Stimulated activated CD4-positive, alpha-beta T cell treated with anti-CD3 and anti-CD28 coated beads, Interleukin-4, amount 100 ng/mL, for 4 hours (primary cell): Measurements from ENCODE around the gene CSF1.
"Not testable (repeated sequence)": the region's sequence is repeated elsewhere in the genome, so short reads cannot be mapped to it uniquely, and the experiment has no call there.

Experiments
- DNase-seq, 2 experiments: peaks; one replicate each; pipeline ENCODE4 v3.0.0-alpha.2; 2020

The CSF1 gene

GRCh38 chr1:109920391-109920790 is 9.7 kb downstream of the CSF1 start:
- not testable (repeated sequence) for DNase-seq

- no peak for DNase-seq
These were observed 11.7 kb downstream of the CSF1 start for GRCh38 chr1:109922326-109922725.

- DNase-seq: no peak
These were observed 12.7 kb downstream of the CSF1 start for GRCh38 chr1:109923131-109923945.

GRCh38 chr1:109923946-109924275 is 13.3 kb downstream of the CSF1 start:
- no peak for DNase-seq

GRCh38 chr1:109924316-109924715 is 13.7 kb downstream of the CSF1 start:
- no peak for DNase-seq

- no peak for DNase-seq
These were observed 14.7 kb downstream of the CSF1 start for GRCh38 chr1:109925159-109925990.

- no peak for DNase-seq
These were observed 16.1 kb downstream of the CSF1 start for GRCh38 chr1:109926662-109927300.

- DNase-seq: no peak
These were observed 16.7 kb downstream of the CSF1 start for GRCh38 chr1:109927356-109927755.

- no peak for DNase-seq
These were observed 17.3 kb downstream of the CSF1 start for GRCh38 chr1:109927911-109928321.

GRCh38 chr1:109928591-109929111 is 18.0 kb downstream of the CSF1 start:
- DNase-seq: no peak

GRCh38 chr1:109929170-109929569 is 18.5 kb downstream of the CSF1 start:
- DNase-seq: no peak

- no peak for DNase-seq
These were observed 19.1 kb downstream of the CSF1 start for GRCh38 chr1:109929588-109930251.

- no peak for DNase-seq
These were observed 19.8 kb downstream of the CSF1 start for GRCh38 chr1:109930252-109930993.

- no peak for DNase-seq
These were observed 20.6 kb downstream of the CSF1 start for GRCh38 chr1:109931189-109931731.

- no peak for DNase-seq
These were observed 21.4 kb downstream of the CSF1 start for GRCh38 chr1:109931911-109932636.

GRCh38 chr1:109932679-109933078 is 22.0 kb downstream of the CSF1 start:
- no peak for DNase-seq

GRCh38 chr1:109933856-109934711 is 23.4 kb downstream of the CSF1 start:
- no peak for DNase-seq

- no peak for DNase-seq
These were observed 24.8 kb downstream of the CSF1 start for GRCh38 chr1:109935451-109935900.

- DNase-seq: no peak
These were observed 27.1 kb downstream of the CSF1 start for GRCh38 chr1:109937738-109938137.

GRCh38 chr1:109938556-109938955 is 27.9 kb downstream of the CSF1 start:
- no peak for DNase-seq
